Thyroid gland (tissue), 4 donors: ENCODE measurements around the gene TRIM33. TPM values are rescaled to one million over a fixed set of nuclear protein-coding genes. Genes with fewer than 3 reads are reported as not detected.

Experiments used
- DNase-seq, 2 donors: peaks; one replicate each; pipeline ENCODE4 v3.0.0-alpha.2; 2019
- H3K27ac ChIP-seq, 3 donors: fragments of 200-600 bp; sonication (generic); 1 replicate in 2 of 3; 2 replicates in 1 of 3; pipeline ENCODE4 v1.5.1; 2016 to 2019; ENCODE audit warnings: mild to moderate bottlenecking in 1 of 3, moderate library complexity in 1 of 3
- H3K27me3 ChIP-seq: fragments of 200-600 bp; sonication (generic); one replicate; pipeline ENCODE4 v1.5.1; 2019
- H3K36me3 ChIP-seq, 2 donors: fragments of 200-600 bp; sonication (generic); one replicate each; pipeline ENCODE4 v1.5.1; 2016 to 2019
- H3K4me1 ChIP-seq, 2 donors: fragments of 200-600 bp; sonication (generic); one replicate each; pipeline ENCODE4 v1.5.1; 2017 to 2019
- H3K4me3 ChIP-seq, 3 donors: fragments of 200-600 bp; sonication (generic); replicated peaks in 1 of 3; 1 replicate in 2 of 3; 2 replicates in 1 of 3; pipeline ENCODE4 v1.5.1; 2016; ENCODE audit warnings: mild to moderate bottlenecking in 1 of 3
- H3K9me3 ChIP-seq: fragments of 200-600 bp; sonication (generic); one replicate; pipeline ENCODE4 v1.5.1; 2017
- POLR2A ChIP-seq, 2 donors: fragments of 450-650 bp; IDR thresholded peaks; one replicate each; pipeline ENCODE4 v1.6.1; 2017; ENCODE audit warnings: antibody characterized with exemption in 2 of 2, mild to moderate bottlenecking in 2 of 2, moderate library complexity in 1 of 2
- WGBS, 2 donors: methylation state at CpG; one replicate each; pipeline ENCODE4 v1.1.5; 2017; 5-methylcytosine and 5-hydroxymethylcytosine counted together
- intact Hi-C: fragments of 100-400 bp; cut with DNase I; formaldehyde crosslinking; loops from one replicate; pipeline ENCODE4 v1.15.1; 2023
- total RNA-seq, 4 donors: library from RNA; depleted of rRNA; stranded (reverse); fragments of >200 nt; gene quantifications; one replicate each; pipeline ENCODE4 v1.2.3, GENCODE V29; 2016
- TF ChIP-seq, protein P1 (sequence below), 6 experiments: fragments of 200-600 bp in 3 of 6; fragments of 450-650 bp in 3 of 6; sonication (generic) in 3 of 6; IDR thresholded peaks; one replicate each; pipeline ENCODE4 v1.5.1; 2016 to 2019; ENCODE audit warnings: antibody characterized with exemption in 6 of 6, mild to moderate bottlenecking in 2 of 6, inconsistent platforms in 1 of 6, moderate library complexity in 1 of 6

Gene TRIM33
- total RNA-seq, 4 donors from 2014 or later, result 53.9 to 112 (median 58.0) TPM

DNA sequence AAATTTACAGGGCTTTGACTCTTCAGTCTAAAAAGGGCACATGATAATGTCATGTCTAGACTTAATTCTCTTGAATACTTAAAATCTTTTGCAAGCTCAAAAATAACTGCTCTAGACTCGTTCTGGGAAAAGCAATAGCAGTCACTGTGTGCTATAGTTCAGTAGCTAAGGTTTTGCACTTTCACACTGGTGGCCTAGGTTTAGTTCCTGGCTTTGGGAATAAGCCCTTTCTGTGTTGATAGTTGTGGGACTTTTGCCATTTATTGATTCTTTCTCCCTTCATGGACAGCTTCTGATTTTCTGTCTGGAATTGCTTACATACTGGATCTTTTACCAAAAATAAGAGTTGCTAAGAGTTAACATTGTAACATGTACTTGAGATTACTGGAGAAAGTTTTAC, 151.2 kb downstream of the TRIM33 start:
- Histone ChIP-seq H3K27ac (no peak overlapping the region), H3K4me1 (no peaks in the 10 kb centered on the region), H3K9me3 (no peaks in the 10 kb centered on the region), H3K27me3 (no peaks in the 10 kb centered on the region), H3K4me3 (no peak overlapping the region), H3K36me3 (no peaks in the 10 kb centered on the region)
- DNase-seq, result no peak
- intact Hi-C loops, result no loop called here
- TF ChIP-seq, protein P1, sequence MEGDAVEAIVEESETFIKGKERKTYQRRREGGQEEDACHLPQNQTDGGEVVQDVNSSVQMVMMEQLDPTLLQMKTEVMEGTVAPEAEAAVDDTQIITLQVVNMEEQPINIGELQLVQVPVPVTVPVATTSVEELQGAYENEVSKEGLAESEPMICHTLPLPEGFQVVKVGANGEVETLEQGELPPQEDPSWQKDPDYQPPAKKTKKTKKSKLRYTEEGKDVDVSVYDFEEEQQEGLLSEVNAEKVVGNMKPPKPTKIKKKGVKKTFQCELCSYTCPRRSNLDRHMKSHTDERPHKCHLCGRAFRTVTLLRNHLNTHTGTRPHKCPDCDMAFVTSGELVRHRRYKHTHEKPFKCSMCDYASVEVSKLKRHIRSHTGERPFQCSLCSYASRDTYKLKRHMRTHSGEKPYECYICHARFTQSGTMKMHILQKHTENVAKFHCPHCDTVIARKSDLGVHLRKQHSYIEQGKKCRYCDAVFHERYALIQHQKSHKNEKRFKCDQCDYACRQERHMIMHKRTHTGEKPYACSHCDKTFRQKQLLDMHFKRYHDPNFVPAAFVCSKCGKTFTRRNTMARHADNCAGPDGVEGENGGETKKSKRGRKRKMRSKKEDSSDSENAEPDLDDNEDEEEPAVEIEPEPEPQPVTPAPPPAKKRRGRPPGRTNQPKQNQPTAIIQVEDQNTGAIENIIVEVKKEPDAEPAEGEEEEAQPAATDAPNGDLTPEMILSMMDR (IDR thresholded peaks at IDR 0.05), result no peak
- no peak for TF ChIP-seq POLR2A (IDR thresholded peaks at IDR 0.05)
- WGBS, 2 donors, result 39 to 54% methylated on average over 1 of the region's 1 CpG

DNA sequence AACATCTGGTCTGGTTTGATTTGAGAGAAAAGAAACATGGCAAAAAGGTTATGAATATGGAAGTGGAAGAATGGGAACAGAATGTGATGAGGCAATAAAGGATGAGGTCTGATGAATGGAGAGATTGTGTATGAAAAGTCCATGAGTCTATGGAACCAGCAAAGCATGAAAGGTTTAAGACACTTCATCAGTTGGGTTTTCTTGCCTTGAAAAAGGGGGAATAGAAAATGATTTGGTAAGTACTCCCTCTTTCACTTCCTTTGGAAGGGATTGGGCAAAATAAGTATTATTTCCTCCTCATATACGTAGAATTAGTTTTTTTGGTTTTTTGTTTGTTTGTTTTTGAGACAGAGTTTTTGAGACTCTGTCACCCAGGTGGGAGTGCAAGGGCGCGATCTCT, 155.8 kb downstream of the TRIM33 start:
- H3K9me3 ChIP-seq, result no peaks in the 10 kb centered on the region
- intact Hi-C loops, result no loop called here
- H3K36me3 ChIP-seq, result no peaks in the 10 kb centered on the region
- no peak for DNase-seq
- 93 to 96% methylated on average over 3 of the region's 3 CpGs for WGBS, 2 donors
- peaks cover 0 to 3% of the 10 kb centered on the region in 2 donors for H3K4me1 ChIP-seq
- no peaks in the 10 kb centered on the region for H3K27me3 ChIP-seq
- no peak overlapping the region for H3K4me3 ChIP-seq
- TF ChIP-seq, protein P1 (IDR thresholded peaks at IDR 0.05), result no peak
- no peak for TF ChIP-seq POLR2A (IDR thresholded peaks at IDR 0.05)
- no peak overlapping the region for H3K27ac ChIP-seq

DNA sequence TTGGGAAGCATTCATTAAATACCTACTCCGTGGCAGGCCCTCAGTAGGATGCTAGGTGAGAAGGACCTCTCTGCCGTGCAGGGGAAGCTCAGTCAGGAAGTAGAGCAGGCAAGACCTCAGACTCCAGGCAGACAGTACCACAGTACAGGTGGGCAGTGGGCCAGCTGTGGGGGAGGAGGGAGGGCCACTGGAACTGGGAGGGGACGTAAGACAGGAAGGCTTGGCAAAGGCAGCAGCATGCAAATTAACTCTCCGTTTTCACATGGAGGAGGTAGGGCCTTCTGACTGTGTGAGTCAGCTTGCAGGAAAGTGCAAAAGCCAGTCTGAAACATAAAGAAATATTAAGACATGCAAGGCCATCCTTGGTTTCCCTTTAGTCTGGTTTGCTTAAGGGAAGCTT, 157.7 kb downstream of the TRIM33 start:
- peaks cover 0 to 3% of the 10 kb centered on the region in 2 donors for H3K4me1 ChIP-seq
- no peaks in the 10 kb centered on the region for H3K27me3 ChIP-seq
- no peak overlapping the region for H3K4me3 ChIP-seq
- DNase-seq, result peak; percentile 77 to 83
- no peaks in the 10 kb centered on the region for H3K9me3 ChIP-seq
- no peaks in the 10 kb centered on the region for H3K36me3 ChIP-seq
- no peak for TF ChIP-seq POLR2A (IDR thresholded peaks at IDR 0.05)
- 14 to 15% methylated on average over 4 of the region's 4 CpGs for WGBS, 2 donors
- no peak overlapping the region for H3K27ac ChIP-seq
- intact Hi-C loops, result no loop called here

DNA sequence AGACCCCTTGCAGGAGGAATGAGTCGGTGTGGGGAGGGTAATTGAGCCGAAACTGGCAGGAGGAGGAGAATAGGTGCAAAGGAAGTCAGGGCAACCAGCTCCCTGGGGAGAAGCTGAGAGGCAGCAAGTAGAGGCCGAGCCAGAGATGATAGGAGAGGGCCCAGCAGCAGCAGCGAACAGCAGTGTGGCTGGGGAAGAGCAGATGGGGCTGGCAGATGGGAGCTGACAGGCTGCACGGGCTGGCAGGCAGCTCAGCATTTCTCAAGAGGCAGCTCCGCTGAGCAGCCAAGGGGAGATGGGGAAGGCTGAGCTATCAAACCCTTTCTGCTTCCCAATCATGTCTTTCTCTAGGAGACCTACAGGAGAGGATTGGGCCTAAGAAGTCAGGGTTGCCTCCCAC, 158.2 kb downstream of the TRIM33 start:
- H3K9me3 ChIP-seq, result no peaks in the 10 kb centered on the region
- TF ChIP-seq, protein P1 (IDR thresholded peaks at IDR 0.05), result no peak
- TF ChIP-seq POLR2A (IDR thresholded peaks at IDR 0.05), result no peak
- H3K36me3 ChIP-seq, result no peaks in the 10 kb centered on the region
- no peak overlapping the region for H3K27ac ChIP-seq
- H3K4me1 ChIP-seq, result peaks cover 0 to 3% of the 10 kb centered on the region in 2 donors
- H3K4me3 ChIP-seq, result no peak overlapping the region
- intact Hi-C loops, result no loop called here
- no peak for DNase-seq
- H3K27me3 ChIP-seq, result no peaks in the 10 kb centered on the region
- 68 to 72% methylated on average over 6 of the region's 6 CpGs for WGBS, 2 donors

DNA sequence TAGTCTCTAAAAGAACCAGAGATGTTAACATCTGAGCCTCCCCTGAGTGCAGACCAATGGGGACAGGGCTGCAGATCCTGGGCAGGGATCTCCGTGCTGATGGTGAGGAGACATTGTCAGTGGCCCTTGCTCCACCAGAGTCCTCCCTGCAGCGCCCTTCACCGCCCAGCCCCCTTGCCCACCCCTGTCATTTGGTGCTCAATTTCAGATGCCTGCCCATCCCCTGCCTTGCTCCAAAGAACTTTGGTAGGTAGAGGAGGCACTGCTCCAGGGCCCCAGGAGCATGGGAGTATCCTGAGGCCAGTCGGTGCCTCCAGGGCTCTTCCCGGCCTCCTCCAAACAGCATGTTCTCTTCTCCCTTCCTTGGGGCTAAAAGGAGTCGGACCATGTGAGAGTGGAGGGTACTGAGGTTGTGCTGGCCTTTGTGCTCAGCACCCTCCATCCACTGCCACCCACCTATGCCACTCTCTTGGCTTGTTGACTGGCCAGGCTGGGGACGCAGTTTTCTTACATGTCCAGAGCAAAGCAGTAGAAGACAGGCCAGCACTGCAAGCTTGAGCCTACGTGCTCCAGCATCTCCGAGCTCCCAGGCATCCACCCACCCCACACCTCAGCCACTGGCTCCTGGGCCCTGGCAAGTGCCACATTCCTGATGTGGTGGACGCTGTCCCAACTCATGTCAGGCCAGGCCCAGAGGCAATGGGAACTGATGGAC, 160.1 kb downstream of the TRIM33 start:
- H3K36me3 ChIP-seq, result no peaks in the 10 kb centered on the region
- intact Hi-C loops, result no loop called here
- H3K27me3 ChIP-seq, result no peaks in the 10 kb centered on the region
- 90 to 96% methylated on average over 10 of the region's 10 CpGs for WGBS, 2 donors
- no peak for DNase-seq
- TF ChIP-seq, protein P1 (IDR thresholded peaks at IDR 0.05), result no peak
- no peak overlapping the region for H3K27ac ChIP-seq
- H3K9me3 ChIP-seq, result no peaks in the 10 kb centered on the region
- H3K4me3 ChIP-seq, result no peak overlapping the region
- peaks cover 3% of the 10 kb centered on the region in 2 donors for H3K4me1 ChIP-seq
